KMS-11 (cell line): ENCODE data around the gene HOXD4.

Source experiments
- H2AFZ ChIP-seq: fragments of 200-600 bp; sonication (generic); 2 replicates; pipeline ENCODE4 v1.6.1; 2016; ENCODE audit warnings: antibody characterized with exemption, mixed run types, low read depth
- H3K27ac ChIP-seq: fragments of 200-600 bp; sonication (generic); 2 replicates; pipeline ENCODE4 v1.6.1; 2016; ENCODE audit warnings: mild to moderate bottlenecking, mixed run types
- H3K27me3 ChIP-seq: fragments of 200-600 bp; sonication (generic); 2 replicates; pipeline ENCODE4 v1.6.1; 2017; ENCODE audit warnings: mild to moderate bottlenecking, low read depth, mixed run types, moderate library complexity; ENCODE audit not compliant: insufficient read depth
- H3K36me3 ChIP-seq: fragments of 200-600 bp; sonication (generic); 2 replicates; pipeline ENCODE4 v1.6.1; 2017; ENCODE audit warnings: mild to moderate bottlenecking, mixed run types; ENCODE audit not compliant: insufficient read depth
- H3K4me1 ChIP-seq: fragments of 200-600 bp; sonication (generic); 2 replicates; pipeline ENCODE4 v1.6.1; 2016; ENCODE audit warnings: mild to moderate bottlenecking, low read depth, mixed run types; ENCODE audit not compliant: poor library complexity, severe bottlenecking
- H3K4me2 ChIP-seq: fragments of 200-600 bp; sonication (generic); 2 replicates; pipeline ENCODE4 v1.7.0; 2016; ENCODE audit warnings: mild to moderate bottlenecking, mixed run types
- H3K4me3 ChIP-seq: fragments of 200-600 bp; sonication (generic); IDR thresholded peaks from 2 replicates; pipeline ENCODE4 v1.6.1; 2017; ENCODE audit warnings: low read depth, low read length, mixed read lengths; ENCODE audit not compliant: insufficient read depth
- H3K79me2 ChIP-seq: fragments of 200-600 bp; sonication (generic); 2 replicates; pipeline ENCODE4 v1.6.1; 2016; ENCODE audit warnings: low read depth, mixed run types; ENCODE audit not compliant: insufficient read depth
- H3K9ac ChIP-seq: fragments of 200-600 bp; sonication (generic); 2 replicates; pipeline ENCODE4 v1.6.1; 2016; ENCODE audit warnings: mild to moderate bottlenecking, mixed run types
- H4K20me1 ChIP-seq: fragments of 200-600 bp; sonication (generic); 2 replicates; pipeline ENCODE4 v1.6.1; 2016; ENCODE audit warnings: mild to moderate bottlenecking, mixed run types; ENCODE audit not compliant: insufficient read depth
- TF ChIP-seq, protein P1 (sequence below): fragments of 200-600 bp; sonication (generic); conservative IDR thresholded peaks from 2 replicates; pipeline ENCODE4 v1.6.1; 2017; ENCODE audit warnings: low read depth, mild to moderate bottlenecking, antibody characterized with exemption, low read length, moderate library complexity, mixed read lengths

Gene HOXD4

DNA sequence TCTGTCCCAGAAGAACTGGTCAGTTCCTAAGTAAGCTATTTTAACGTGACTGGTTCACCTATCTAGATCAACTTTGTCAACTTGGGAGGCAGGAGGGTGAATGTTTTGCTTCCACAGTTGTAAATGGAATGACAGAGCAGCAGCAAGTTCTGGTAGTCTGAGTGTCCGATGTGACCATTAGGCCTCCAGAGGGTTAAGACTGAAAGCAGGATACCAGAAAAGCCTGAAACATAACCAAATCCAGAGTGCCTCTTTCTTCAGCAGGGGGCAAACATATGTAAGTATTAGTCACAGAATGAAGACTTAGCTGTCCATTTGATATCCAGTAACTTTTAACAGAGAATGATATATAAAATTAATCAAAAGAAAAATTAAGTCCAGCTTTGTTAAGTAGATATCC lies 14.9 kb downstream of the HOXD4 start:
- Histone ChIP-seq H3K36me3 (no peaks in the 10 kb centered on the region), H3K4me3 (no peak overlapping the region), H3K27me3 (no peaks in the 10 kb centered on the region)

DNA sequence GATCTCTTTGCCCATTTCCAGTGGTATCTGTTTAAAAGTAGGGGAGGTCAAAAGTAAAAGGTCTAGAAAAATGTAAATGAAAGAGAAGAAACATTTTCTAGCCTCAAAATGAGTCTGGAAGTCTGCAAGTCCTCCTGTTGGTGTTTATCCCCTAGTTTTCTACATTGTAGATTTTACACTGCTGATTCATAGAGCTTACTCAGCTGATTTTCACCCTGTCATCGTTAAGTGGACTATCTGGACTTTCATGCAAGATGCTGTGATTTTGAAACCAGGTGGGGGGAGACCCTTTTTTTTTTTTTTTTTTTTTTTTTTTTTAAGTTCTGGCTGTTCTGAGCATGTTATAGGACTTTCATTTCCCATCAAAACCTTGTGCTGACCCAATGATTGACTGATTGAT lies 16.0 kb downstream of the HOXD4 start:
- H3K27me3 ChIP-seq = no peaks in the 10 kb centered on the region
- H2AFZ ChIP-seq = no peak overlapping the region
- H3K4me3 ChIP-seq = no peak overlapping the region
- no peak overlapping the region for H3K9ac ChIP-seq
- H3K36me3 ChIP-seq = no peaks in the 10 kb centered on the region
- H3K27ac ChIP-seq = no peak overlapping the region
- H3K4me2 ChIP-seq = no peak overlapping the region
- no peaks in the 10 kb centered on the region for H3K79me2 ChIP-seq
- no peaks in the 10 kb centered on the region for H4K20me1 ChIP-seq
- no peaks in the 10 kb centered on the region for H3K4me1 ChIP-seq
- TF ChIP-seq, protein P1, sequence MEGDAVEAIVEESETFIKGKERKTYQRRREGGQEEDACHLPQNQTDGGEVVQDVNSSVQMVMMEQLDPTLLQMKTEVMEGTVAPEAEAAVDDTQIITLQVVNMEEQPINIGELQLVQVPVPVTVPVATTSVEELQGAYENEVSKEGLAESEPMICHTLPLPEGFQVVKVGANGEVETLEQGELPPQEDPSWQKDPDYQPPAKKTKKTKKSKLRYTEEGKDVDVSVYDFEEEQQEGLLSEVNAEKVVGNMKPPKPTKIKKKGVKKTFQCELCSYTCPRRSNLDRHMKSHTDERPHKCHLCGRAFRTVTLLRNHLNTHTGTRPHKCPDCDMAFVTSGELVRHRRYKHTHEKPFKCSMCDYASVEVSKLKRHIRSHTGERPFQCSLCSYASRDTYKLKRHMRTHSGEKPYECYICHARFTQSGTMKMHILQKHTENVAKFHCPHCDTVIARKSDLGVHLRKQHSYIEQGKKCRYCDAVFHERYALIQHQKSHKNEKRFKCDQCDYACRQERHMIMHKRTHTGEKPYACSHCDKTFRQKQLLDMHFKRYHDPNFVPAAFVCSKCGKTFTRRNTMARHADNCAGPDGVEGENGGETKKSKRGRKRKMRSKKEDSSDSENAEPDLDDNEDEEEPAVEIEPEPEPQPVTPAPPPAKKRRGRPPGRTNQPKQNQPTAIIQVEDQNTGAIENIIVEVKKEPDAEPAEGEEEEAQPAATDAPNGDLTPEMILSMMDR = no peak

More for the DNA sequence above, 14.9 kb downstream of the HOXD4 start:
- TF ChIP-seq, protein P1 = no peak
- Histone ChIP-seq H3K79me2 (no peaks in the 10 kb centered on the region), H3K4me2 (no peak overlapping the region), H2AFZ (no peak overlapping the region), H3K9ac (no peak overlapping the region), H4K20me1 (no peaks in the 10 kb centered on the region), H3K27ac (no peak overlapping the region), H3K4me1 (no peaks in the 10 kb centered on the region)

DNA sequence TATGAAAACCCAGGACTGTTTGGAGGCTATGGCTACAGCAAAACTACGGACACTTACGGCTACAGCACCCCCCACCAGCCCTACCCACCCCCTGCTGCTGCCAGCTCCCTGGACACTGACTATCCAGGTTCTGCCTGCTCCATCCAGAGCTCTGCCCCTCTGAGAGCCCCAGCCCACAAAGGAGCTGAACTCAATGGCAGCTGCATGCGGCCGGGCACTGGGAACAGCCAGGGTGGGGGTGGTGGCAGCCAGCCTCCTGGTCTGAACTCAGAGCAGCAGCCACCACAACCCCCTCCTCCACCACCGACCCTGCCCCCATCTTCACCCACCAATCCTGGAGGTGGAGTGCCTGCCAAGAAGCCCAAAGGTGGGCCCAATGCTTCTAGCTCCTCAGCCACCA lies 17.8 kb downstream of the HOXD4 start:
- no peak overlapping the region for H3K9ac ChIP-seq
- H3K4me3 ChIP-seq = no peak overlapping the region
- no peaks in the 10 kb centered on the region for H4K20me1 ChIP-seq
- no peaks in the 10 kb centered on the region for H3K36me3 ChIP-seq
- H3K27me3 ChIP-seq = no peaks in the 10 kb centered on the region
- H3K79me2 ChIP-seq = no peaks in the 10 kb centered on the region
- TF ChIP-seq, protein P1 = no peak
- H3K4me2 ChIP-seq = no peak overlapping the region
- no peak overlapping the region for H2AFZ ChIP-seq
- no peaks in the 10 kb centered on the region for H3K4me1 ChIP-seq
- H3K27ac ChIP-seq = no peak overlapping the region

DNA sequence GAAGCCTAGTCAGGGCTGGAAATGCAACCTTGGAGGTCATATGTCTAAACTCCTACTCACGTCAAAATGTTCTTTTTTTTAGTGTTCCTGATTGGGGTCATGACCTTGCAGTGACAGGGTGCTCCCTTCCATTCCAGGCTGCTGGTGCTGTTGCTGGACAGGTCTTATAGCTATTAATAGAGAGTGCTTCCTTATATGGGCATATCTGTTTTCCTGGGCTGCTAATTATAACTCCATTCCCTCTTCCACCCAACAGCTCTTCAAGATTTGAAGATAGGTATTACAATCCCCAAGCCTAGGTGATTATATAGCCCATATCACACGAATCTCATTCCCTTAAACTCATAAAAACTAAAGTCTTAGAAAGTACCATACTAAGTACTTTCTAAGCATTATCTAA lies 18.4 kb downstream of the HOXD4 start:
- Histone ChIP-seq H3K9ac (no peak overlapping the region), H3K4me3 (no peak overlapping the region), H2AFZ (no peak overlapping the region), H4K20me1 (no peaks in the 10 kb centered on the region), H3K4me1 (no peaks in the 10 kb centered on the region), H3K27me3 (no peaks in the 10 kb centered on the region), H3K36me3 (no peaks in the 10 kb centered on the region), H3K4me2 (no peak overlapping the region), H3K79me2 (no peaks in the 10 kb centered on the region), H3K27ac (no peak overlapping the region)
- TF ChIP-seq, protein P1 = no peak
